Right lobe of liver (tissue), 6 donors: Measurements from ENCODE around the gene LRRC42. TPM values are rescaled to one million over a fixed set of nuclear protein-coding genes. Genes with fewer than 3 reads are reported as not detected.

Experiments used
- ATAC-seq, 4 donors: fragments of 200-7000 bp; cut with Tn5 transposase; one replicate each; pipeline ENCODE4 v1.9.1; 2020; ENCODE audit warnings: mild to moderate bottlenecking in 4 of 4, moderate library complexity in 4 of 4
- DNase-seq, 3 donors: peaks; one replicate each; pipeline ENCODE4 v3.0.0-alpha.2; 2020
- H3K27ac ChIP-seq, 3 donors: fragments of 200-600 bp; one replicate each; pipeline ENCODE4 v1.8.0; 2022
- H3K27me3 ChIP-seq, 2 donors: fragments of 200-600 bp; one replicate each; pipeline ENCODE4 v1.8.0; 2022
- H3K36me3 ChIP-seq, 4 donors: fragments of 200-600 bp; sonication (generic) in 1 of 4; one replicate each; pipeline versions ENCODE4 v1.5.1 to v1.8.0; 2017 to 2022; ENCODE audit warnings: control low read depth in 1 of 4
- H3K4me1 ChIP-seq, 4 donors: fragments of 200-600 bp; sonication (generic) in 1 of 4; one replicate each; pipeline versions ENCODE4 v1.5.1 to v1.8.0; 2017 to 2022; ENCODE audit warnings: control low read depth in 1 of 4
- H3K4me3 ChIP-seq, 3 donors: fragments of 200-600 bp; one replicate each; pipeline ENCODE4 v1.8.0; 2022
- H3K9me3 ChIP-seq, 4 donors: fragments of 200-600 bp; sonication (generic) in 1 of 4; one replicate each; pipeline versions ENCODE4 v1.5.1 to v1.8.0; 2017 to 2022; ENCODE audit warnings: control low read depth in 1 of 4
- CTCF ChIP-seq, 4 donors: fragments of 200-600 bp in 3 of 4; fragments of 450-650 bp in 1 of 4; IDR thresholded peaks; one replicate each; pipeline versions ENCODE4 v1.5.1 to v1.8.0; 2016 to 2022; ENCODE audit warnings: antibody characterized with exemption in 4 of 4, mild to moderate bottlenecking in 2 of 4
- POLR2A ChIP-seq: fragments of 450-650 bp; IDR thresholded peaks from one replicate; pipeline ENCODE4 v1.6.1; 2017; ENCODE audit warnings: antibody characterized with exemption, mild to moderate bottlenecking
- WGBS: methylation state at CpG from one replicate; pipeline ENCODE4 v1.1.6; 2018; ENCODE audit warnings: low coverage, low lambda C conversion rate; ENCODE audit not compliant: insufficient coverage; ENCODE audit errors: missing lambda C conversion rate; 5-methylcytosine and 5-hydroxymethylcytosine counted together
- intact Hi-C, 2 donors: fragments of 100-400 bp; cut with DNase I; formaldehyde crosslinking; loops; one replicate each; pipeline versions ENCODE4 v1.11.2 to v1.14.1; 2022
- total RNA-seq, 6 experiments: library from RNA; depleted of rRNA in 2 of 6; stranded (reverse); fragments of >200 nt in 2 of 6; fragmentation: NEBNext Ultra II Directional in 3 of 6; extraction: Animal tissue kit (Norgen Biotek cat#: 25700) in 3 of 6; gene quantifications; one replicate each; pipeline versions ENCODE4 v1.1.0 to v1.2.4, GENCODE V29; 2016 to 2023
- donor health status: DM: no; HTN: yes; CAD: no.
- donor health status: DM: no; HTN: no; CAD: no.
- donor health status: DM: no; HTN: no; CAD: no.
- donor health status: DM: no; HTN: yes; CAD: no.
- donor health status: DM: no; HTN: yes; CAD: no.

The LRRC42 gene
- total RNA-seq, 6 experiments from 2014 or later: 9.7 to 19.9 (median 14.8) TPM

- no peak for TF ChIP-seq POLR2A
- no peaks in the 10 kb centered on the region for H3K9me3 ChIP-seq
- H3K36me3 ChIP-seq: no peaks in the 10 kb centered on the region
- no peaks in the 10 kb centered on the region for H3K4me1 ChIP-seq
- H3K27ac ChIP-seq: no peak overlapping the region
- no peaks in the 10 kb centered on the region for H3K27me3 ChIP-seq
- DNase-seq: no peak
- ATAC-seq: no peak
- WGBS: 83% methylated on average over 4 of the region's 4 CpGs
- H3K4me3 ChIP-seq: no peak overlapping the region
- intact Hi-C loops: no loop called here
These were observed 61.5 kb downstream of the LRRC42 start for GRCh38 chr1:54007613-54008012.

DNA sequence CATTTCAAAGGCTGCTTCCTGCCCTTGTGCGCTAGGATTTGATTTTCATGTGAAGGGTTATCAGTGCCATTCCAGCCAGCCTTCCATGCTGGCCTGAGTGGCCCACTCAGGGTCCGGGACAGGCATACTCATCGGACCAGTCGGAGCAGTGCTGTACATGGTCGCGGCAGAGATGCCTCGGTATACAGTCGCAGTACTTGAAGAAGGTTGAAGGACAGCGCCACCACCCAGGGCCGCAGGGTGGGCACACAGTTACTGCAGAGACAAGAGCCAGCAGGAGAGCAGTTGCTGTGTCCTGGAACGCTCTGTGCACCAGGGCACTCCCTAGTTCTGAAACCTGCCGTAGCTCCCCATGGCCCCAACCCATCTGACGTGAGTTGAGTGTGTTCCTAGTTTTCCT is 62.7 kb downstream of the LRRC42 start:
- Histone ChIP-seq H3K27ac (no peak overlapping the region), H3K27me3 (no peaks in the 10 kb centered on the region), H3K4me1 (peaks cover 0 to 6% (median 0%) of the 10 kb centered on the region in 4 donors), H3K36me3 (no peaks in the 10 kb centered on the region), H3K4me3 (no peak overlapping the region), H3K9me3 (no peaks in the 10 kb centered on the region)
- 72% methylated on average over 2 of the region's 13 CpGs for WGBS
- intact Hi-C loops: no loop called here
- peak in 1 of 3 donors; percentile 27 for DNase-seq
- TF ChIP-seq CTCF (IDR thresholded peaks at IDR 0.05): no peak
- no peak for TF ChIP-seq POLR2A
- ATAC-seq: no peak

GRCh38 chr1:54009406-54009805 is 63.3 kb downstream of the LRRC42 start:
- DNase-seq (peak in 1 of 3 donors; percentile 13), ATAC-seq (no peak)

DNA sequence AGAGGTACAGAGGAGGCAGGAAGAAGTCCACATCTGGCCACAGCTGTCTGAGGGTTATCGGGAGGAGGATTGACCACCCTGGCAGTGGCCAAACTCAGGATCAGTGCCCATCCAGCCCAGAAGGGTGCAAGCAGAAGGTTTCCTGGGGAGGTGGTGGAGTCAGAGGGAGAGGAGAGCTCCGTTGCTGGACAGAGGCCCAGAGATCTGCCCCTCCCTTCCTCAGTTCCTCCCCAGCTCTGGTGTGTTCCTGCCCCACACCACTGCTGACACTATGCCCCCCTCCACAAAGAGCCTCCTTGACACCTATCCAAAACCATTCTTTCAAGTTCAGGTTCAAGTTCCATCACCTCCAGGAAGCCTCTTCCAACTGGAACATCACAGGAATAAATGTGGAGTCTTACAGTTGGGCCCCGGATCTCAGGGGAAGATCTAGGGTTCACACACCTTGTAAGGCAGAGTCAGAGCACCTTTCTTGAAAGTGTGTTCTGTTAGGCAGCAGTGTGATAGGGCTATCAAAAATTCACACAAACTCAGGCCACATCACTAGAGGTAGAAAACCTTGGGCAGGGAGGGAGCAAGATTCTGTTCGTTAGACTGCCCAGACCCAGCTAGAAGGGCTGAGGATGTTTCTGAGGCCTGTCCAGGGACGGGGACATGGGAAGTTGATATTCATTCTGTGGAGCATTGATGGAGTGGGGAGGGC is 64.4 kb downstream of the LRRC42 start:
- Histone ChIP-seq H3K27me3 (no peaks in the 10 kb centered on the region), H3K4me1 (peaks cover 0 to 6% (median 0%) of the 10 kb centered on the region in 4 donors), H3K27ac (no peak overlapping the region), H3K4me3 (no peak overlapping the region), H3K36me3 (no peaks in the 10 kb centered on the region), H3K9me3 (no peaks in the 10 kb centered on the region)
- intact Hi-C loops: no loop called here
- ATAC-seq: no peak
- no peak for TF ChIP-seq CTCF (IDR thresholded peaks at IDR 0.05)
- TF ChIP-seq POLR2A: no peak
- WGBS: 79% methylated on average over 3 of the region's 5 CpGs
- DNase-seq: peak in 1 of 3 donors; percentile 17

More at GRCh38 chr1:54009406-54009805, 63.3 kb downstream of the LRRC42 start:
- Histone ChIP-seq H3K27me3 (no peaks in the 10 kb centered on the region), H3K9me3 (no peaks in the 10 kb centered on the region), H3K27ac (no peak overlapping the region), H3K4me3 (no peak overlapping the region), H3K36me3 (no peaks in the 10 kb centered on the region), H3K4me1 (peaks cover 0 to 6% (median 0%) of the 10 kb centered on the region in 4 donors)
- TF ChIP-seq POLR2A: no peak
- TF ChIP-seq CTCF (IDR thresholded peaks at IDR 0.05): no peak
- 86% methylated on average over 3 of the region's 4 CpGs for WGBS
- intact Hi-C loops: no loop called here

DNA sequence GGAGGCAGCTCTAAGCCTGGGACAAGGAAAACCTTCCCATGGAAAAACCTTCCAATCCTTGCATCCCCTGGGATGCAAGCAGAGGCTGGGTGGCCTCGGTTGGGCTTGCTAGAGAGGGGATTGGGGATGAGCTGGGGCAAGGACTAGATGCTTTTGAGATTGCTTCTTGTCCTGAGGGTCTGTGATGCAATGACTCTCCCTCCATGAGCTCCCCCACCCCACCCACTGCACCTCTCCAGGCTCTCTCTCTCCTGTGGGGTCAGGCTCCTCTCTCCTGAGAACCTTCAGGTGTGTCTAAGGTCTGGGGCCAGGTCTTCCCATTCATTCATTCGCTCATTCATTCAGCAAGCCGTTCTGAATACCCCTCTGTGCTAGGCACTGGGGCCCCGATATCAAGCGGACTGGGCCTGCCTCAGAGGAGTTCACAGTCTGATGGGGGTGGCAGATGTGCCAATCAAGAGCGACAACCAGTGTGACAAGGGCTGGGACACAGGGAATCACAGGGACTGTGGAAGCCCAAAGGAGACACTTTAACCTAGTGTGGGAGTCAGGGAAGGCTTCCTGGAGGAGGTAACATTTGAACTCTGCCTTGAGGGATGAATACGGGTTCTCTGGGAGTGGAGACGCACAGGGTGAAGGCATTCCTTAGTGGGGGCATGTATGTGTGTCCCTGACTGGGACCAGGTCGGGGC is 65.3 kb downstream of the LRRC42 start:
- no peak for ATAC-seq
- DNase-seq: peak in 1 of 3 donors; percentile 25
- H3K36me3 ChIP-seq: no peaks in the 10 kb centered on the region
- no peaks in the 10 kb centered on the region for H3K27me3 ChIP-seq
- 80% methylated on average over 5 of the region's 9 CpGs for WGBS
- peaks cover 0 to 12% (median 0%) of the 10 kb centered on the region in 4 donors for H3K4me1 ChIP-seq
- H3K9me3 ChIP-seq: no peaks in the 10 kb centered on the region
- no peak overlapping the region for H3K27ac ChIP-seq
- TF ChIP-seq POLR2A (no peak), CTCF (IDR thresholded peaks at IDR 0.05) (no peak)
- intact Hi-C loops: no loop called here
- no peak overlapping the region for H3K4me3 ChIP-seq
